ENCODE data around the gene IL19.

The IL19 gene

GRCh38 chr1:206770531-206771337, at the start of gene IL19:
Gene IL19, plus strand, starts transcription at chr1:206770773. Its CDS starts 65,890 bp downstream, at chr1:206836663.
- DNase-seq: no peak

- DNase-seq: no peak
These were observed 49.1 kb upstream of the IL19 start for GRCh38 chr1:206721454-206721853.

GRCh38 chr1:206722751-206723461, 47.7 kb upstream of the IL19 start:
- DNase-seq: no peak

- DNase-seq: no peak
These were observed 47.1 kb upstream of the IL19 start for GRCh38 chr1:206723462-206723804.

GRCh38 chr1:206723805-206724472, 46.6 kb upstream of the IL19 start:
- DNase-seq: no peak

- no peak for DNase-seq
These were observed 45.2 kb upstream of the IL19 start for GRCh38 chr1:206725109-206725963.

- no peak for DNase-seq
These were observed 42.4 kb upstream of the IL19 start for GRCh38 chr1:206727981-206728696.

GRCh38 chr1:206728697-206728987, 41.9 kb upstream of the IL19 start:
- no peak for DNase-seq

- DNase-seq: no peak
These were observed 41.5 kb upstream of the IL19 start for GRCh38 chr1:206729050-206729449.

GRCh38 chr1:206729507-206729906, 41.1 kb upstream of the IL19 start:
- DNase-seq: no peak

GRCh38 chr1:206732508-206732907, 38.1 kb upstream of the IL19 start:
- DNase-seq: no peak

- no peak for DNase-seq
These were observed 37.6 kb upstream of the IL19 start for GRCh38 chr1:206732992-206733391.

GRCh38 chr1:206734499-206735142, 36.0 kb upstream of the IL19 start:
- no peak for DNase-seq

- DNase-seq: no peak
These were observed 35.0 kb upstream of the IL19 start for GRCh38 chr1:206735553-206736031.

- DNase-seq: no peak
These were observed 33.5 kb upstream of the IL19 start for GRCh38 chr1:206736878-206737728.

GRCh38 chr1:206737729-206738201, 32.8 kb upstream of the IL19 start:
- DNase-seq: no peak

- no peak for DNase-seq
These were observed 31.9 kb upstream of the IL19 start for GRCh38 chr1:206738370-206739366.

- DNase-seq: no peak
These were observed 31.0 kb upstream of the IL19 start for GRCh38 chr1:206739411-206740076.
